ENCODE measurements around the gene FKBP10. TPM values are rescaled to one million over a fixed set of nuclear protein-coding genes. Genes with fewer than 3 reads are reported as not detected.
"Not testable (repeated sequence)": the region's sequence is repeated elsewhere in the genome, so short reads cannot be mapped to it uniquely, and the experiment has no call there.

FKBP10 gene
- total RNA-seq, 2 experiments from 2014 or later, result not detected

DNA sequence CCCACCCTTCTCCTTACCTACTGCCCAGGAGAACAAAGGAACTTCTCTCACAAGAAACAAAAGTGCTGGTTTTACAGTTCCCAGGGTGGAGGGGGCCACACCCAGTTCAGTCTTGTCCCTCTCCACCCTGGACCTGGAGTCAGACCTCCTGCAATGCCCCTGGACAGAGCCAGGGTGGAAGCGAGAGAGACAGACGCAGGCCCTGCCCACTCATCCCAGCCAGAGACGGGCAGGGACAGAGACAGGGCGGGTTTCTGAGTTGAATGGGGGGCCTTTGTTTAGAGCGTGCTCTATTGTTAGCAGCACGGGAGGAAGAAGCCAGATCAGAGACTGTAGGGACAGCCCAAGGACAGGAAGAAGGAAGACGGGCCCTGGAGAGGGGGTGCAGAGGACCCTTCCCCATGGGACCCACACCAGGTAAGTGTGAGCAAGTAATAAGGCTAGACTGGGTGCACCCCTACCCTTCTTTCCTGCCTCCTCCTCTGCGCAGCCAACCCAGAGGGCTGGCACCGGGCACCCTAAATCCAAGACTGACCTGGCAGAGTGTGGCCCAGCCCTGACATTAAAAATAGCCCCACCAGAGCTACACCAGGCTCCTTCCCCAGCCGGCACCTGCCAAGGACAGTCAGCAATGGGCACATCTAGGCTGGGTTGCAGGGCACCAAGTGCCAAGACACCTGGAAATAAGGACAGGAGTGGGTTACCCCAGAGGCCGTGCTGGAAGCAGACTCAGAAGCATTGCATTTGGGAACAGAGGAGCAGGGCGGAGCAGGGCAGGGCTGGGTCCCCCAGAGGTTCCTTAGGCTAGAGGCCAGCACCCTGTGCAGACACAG is 37.2 kb upstream of the FKBP10 start:
- Histone ChIP-seq H3K36me3 (ENCODE audit: insufficient read depth, low read length) (no peaks in the 10 kb centered on the region), H3K4me1 (ENCODE audit: insufficient read depth, low read length) (no peaks in the 10 kb centered on the region), H3K4me3 (ENCODE audit: low read length) (no peak overlapping the region), H3K27ac (ENCODE audit: low read depth in 1 of 2, low read length in 2 of 2) (no peak overlapping the region), H3K27me3 (ENCODE audit: control insufficient read depth in 1 of 2, insufficient read depth in 2 of 2, low read length in 2 of 2) (no peaks in the 10 kb centered on the region), H3K9me3 (ENCODE audit: control insufficient read depth in 1 of 2, insufficient read depth in 1 of 2, low read length in 2 of 2) (no peaks in the 10 kb centered on the region)
- POLR2A ChIA-PET, result no interaction called here
- H3K27ac Mint-ChIP-seq, result no peak overlapping the region
- no peaks in the 10 kb centered on the region for H3K9me3 Mint-ChIP-seq
- TF ChIP-seq, protein P1, sequence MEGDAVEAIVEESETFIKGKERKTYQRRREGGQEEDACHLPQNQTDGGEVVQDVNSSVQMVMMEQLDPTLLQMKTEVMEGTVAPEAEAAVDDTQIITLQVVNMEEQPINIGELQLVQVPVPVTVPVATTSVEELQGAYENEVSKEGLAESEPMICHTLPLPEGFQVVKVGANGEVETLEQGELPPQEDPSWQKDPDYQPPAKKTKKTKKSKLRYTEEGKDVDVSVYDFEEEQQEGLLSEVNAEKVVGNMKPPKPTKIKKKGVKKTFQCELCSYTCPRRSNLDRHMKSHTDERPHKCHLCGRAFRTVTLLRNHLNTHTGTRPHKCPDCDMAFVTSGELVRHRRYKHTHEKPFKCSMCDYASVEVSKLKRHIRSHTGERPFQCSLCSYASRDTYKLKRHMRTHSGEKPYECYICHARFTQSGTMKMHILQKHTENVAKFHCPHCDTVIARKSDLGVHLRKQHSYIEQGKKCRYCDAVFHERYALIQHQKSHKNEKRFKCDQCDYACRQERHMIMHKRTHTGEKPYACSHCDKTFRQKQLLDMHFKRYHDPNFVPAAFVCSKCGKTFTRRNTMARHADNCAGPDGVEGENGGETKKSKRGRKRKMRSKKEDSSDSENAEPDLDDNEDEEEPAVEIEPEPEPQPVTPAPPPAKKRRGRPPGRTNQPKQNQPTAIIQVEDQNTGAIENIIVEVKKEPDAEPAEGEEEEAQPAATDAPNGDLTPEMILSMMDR (IDR thresholded peaks at IDR 0.05), result no peak
- H3K4me3 Mint-ChIP-seq, result no peak overlapping the region
- DNase-seq (no peak), ATAC-seq (ENCODE audit: poor library complexity) (no peak)
- CTCF ChIA-PET, result no interaction called here
- intact Hi-C loops (cut with DNase I, micrococcal nuclease), result no loop called here
- no peaks in the 10 kb centered on the region for H3K36me3 Mint-ChIP-seq (ENCODE audit: low read depth)
- no peaks in the 10 kb centered on the region for H3K27me3 Mint-ChIP-seq
- no peaks in the 10 kb centered on the region for H3K4me1 Mint-ChIP-seq (ENCODE audit: low read depth)

DNA sequence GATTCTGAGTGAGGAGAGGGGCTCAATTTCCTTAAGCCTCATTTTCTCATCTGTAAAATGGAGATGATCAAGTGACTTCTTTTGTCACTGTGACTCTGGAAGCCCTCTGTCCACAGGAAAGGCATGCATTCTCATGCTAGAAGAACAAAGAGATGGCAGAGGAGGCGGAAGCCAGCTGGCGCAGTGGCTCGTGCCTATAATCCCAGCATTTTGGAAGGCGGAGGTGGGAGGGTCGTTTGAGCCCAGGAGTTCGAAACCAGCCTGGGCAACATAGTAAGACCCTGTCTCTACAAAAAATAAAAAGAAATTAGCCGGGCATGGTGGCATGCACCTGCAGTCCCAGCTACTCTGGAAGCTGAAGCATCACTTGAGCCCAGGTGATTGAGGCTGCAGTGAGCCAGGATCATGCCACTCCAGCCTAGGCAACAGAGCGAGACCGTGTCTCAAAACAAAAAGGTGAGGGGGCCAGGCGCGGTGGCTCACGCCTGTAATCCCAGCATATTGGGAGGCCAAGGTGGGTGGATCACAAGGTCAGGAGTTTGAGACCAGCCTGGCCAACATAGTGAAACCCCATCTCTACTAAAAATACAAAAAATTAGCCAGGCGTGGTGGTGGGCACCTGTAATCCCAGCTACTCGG is 36.4 kb upstream of the FKBP10 start:
- POLR2A ChIA-PET, result not testable (repeated sequence)

DNA sequence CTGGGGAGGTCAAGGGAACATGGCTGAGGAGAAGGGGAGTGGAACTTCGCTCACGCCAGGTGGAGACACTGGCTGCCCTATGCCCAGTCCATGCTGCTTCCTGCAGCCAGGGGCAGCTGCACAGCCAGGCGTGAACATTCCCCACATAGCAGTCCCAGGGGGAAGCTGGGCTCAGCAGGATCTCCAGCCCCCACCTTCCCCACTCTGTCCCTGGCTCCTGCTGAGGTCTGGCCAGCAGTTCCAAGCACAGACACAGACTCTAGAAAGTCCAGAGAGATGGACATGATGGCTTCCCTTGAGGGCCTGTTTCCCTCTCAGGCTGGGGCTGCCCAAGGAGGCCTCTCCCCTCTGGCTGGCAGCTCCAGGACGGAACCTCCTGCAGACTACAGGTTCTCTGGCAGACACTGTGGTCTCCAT is 35.6 kb upstream of the FKBP10 start:
- Histone ChIP-seq H3K27me3 (ENCODE audit: control insufficient read depth in 1 of 2, insufficient read depth in 2 of 2, low read length in 2 of 2) (peaks cover 0 to 2% of the 10 kb centered on the region in 2 experiments), H3K4me3 (ENCODE audit: low read length) (no peak overlapping the region), H3K4me1 (ENCODE audit: insufficient read depth, low read length) (no peaks in the 10 kb centered on the region), H3K27ac (ENCODE audit: low read depth in 1 of 2, low read length in 2 of 2) (no peak overlapping the region), H3K9me3 (ENCODE audit: control insufficient read depth in 1 of 2, insufficient read depth in 1 of 2, low read length in 2 of 2) (no peaks in the 10 kb centered on the region), H3K36me3 (ENCODE audit: insufficient read depth, low read length) (no peaks in the 10 kb centered on the region)
- H3K27ac Mint-ChIP-seq, result no peak overlapping the region
- ChIA-PET CTCF (no interaction called here), POLR2A (no interaction called here)
- no peaks in the 10 kb centered on the region for H3K36me3 Mint-ChIP-seq (ENCODE audit: low read depth)
- TF ChIP-seq, protein P1 (IDR thresholded peaks at IDR 0.05), result no peak
- no peaks in the 10 kb centered on the region for H3K4me1 Mint-ChIP-seq (ENCODE audit: low read depth)
- DNase-seq (no peak), ATAC-seq (ENCODE audit: poor library complexity) (no peak)
- intact Hi-C loops (cut with DNase I, micrococcal nuclease), result no loop called here
- H3K27me3 Mint-ChIP-seq, result peaks cover 8% of the 10 kb centered on the region
- H3K4me3 Mint-ChIP-seq, result no peak overlapping the region
- no peaks in the 10 kb centered on the region for H3K9me3 Mint-ChIP-seq

More for the DNA sequence above, 36.4 kb upstream of the FKBP10 start:
- H3K9me3 Mint-ChIP-seq; H3K4me1 ChIP-seq (ENCODE audit: insufficient read depth, low read length); H3K27me3 ChIP-seq (ENCODE audit: control insufficient read depth in 1 of 2, insufficient read depth in 2 of 2, low read length in 2 of 2); H3K4me3 Mint-ChIP-seq; DNase-seq; CTCF ChIA-PET; H3K36me3 ChIP-seq (ENCODE audit: insufficient read depth, low read length); H3K27me3 Mint-ChIP-seq; H3K27ac ChIP-seq (ENCODE audit: low read depth in 1 of 2, low read length in 2 of 2); ATAC-seq (ENCODE audit: poor library complexity); H3K4me3 ChIP-seq (ENCODE audit: low read length); H3K4me1 Mint-ChIP-seq (ENCODE audit: low read depth); H3K9me3 ChIP-seq (ENCODE audit: control insufficient read depth in 1 of 2, insufficient read depth in 1 of 2, low read length in 2 of 2); H3K27ac Mint-ChIP-seq; H3K36me3 Mint-ChIP-seq (ENCODE audit: low read depth); intact Hi-C loops (cut with DNase I, micrococcal nuclease): not testable (repeated sequence)
